Fibroblast of lung (primary cell): ENCODE data around the gene USH2A.

Source experiments
- EZH2 ChIP-seq: IDR thresholded peaks from 2 replicates; pipeline ENCODE4 v1.5.1; 2012; ENCODE audit warnings: low read length, control low read depth, mild to moderate bottlenecking; ENCODE audit errors: missing control alignments
- TF ChIP-seq, protein P1 (sequence below), 2 donors: IDR thresholded peaks in 1 of 2; conservative IDR thresholded peaks in 1 of 2; 1 replicate in 1 of 2; 2 replicates in 1 of 2; pipeline ENCODE4 v1.5.1; 2011 to 2012; ENCODE audit warnings: low read length in 2 of 2, control low read depth in 1 of 2, inconsistent platforms in 1 of 2, low read depth in 1 of 2, mild to moderate bottlenecking in 1 of 2

DNA sequence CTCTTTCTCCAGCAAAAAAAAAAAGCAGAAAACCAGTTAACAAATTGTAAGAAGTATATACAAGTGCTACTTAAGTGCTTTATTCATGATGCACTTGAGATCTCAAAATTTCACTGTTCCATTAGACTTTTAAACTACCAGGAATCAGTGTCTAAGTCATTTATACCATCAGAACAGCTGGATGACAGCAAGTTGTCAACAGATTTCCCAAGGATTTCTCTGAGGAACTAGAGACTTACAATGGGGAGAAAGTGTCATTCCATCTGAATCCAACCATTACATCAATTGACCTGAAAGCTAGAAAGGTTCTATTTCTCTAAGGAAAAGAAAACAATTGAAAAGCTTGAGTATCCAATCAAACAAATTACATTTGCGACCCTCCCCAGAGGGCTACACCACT, 43.8 kb downstream of the USH2A start:
- TF ChIP-seq EZH2, result no peak
- TF ChIP-seq, protein P1, sequence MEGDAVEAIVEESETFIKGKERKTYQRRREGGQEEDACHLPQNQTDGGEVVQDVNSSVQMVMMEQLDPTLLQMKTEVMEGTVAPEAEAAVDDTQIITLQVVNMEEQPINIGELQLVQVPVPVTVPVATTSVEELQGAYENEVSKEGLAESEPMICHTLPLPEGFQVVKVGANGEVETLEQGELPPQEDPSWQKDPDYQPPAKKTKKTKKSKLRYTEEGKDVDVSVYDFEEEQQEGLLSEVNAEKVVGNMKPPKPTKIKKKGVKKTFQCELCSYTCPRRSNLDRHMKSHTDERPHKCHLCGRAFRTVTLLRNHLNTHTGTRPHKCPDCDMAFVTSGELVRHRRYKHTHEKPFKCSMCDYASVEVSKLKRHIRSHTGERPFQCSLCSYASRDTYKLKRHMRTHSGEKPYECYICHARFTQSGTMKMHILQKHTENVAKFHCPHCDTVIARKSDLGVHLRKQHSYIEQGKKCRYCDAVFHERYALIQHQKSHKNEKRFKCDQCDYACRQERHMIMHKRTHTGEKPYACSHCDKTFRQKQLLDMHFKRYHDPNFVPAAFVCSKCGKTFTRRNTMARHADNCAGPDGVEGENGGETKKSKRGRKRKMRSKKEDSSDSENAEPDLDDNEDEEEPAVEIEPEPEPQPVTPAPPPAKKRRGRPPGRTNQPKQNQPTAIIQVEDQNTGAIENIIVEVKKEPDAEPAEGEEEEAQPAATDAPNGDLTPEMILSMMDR (conservative IDR thresholded peaks at IDR 0.05 in 1 of 2, IDR thresholded peaks at IDR 0.05 in 1 of 2; ENCODE audit: low read depth in 1 of 2, low read length in 2 of 2), result no peak
